GM19397 (cell line): ENCODE results near the gene CPXM2.

ENCODE experiments used
- ATAC-seq: cut with Tn5 transposase; IDR thresholded peaks from one replicate; pipeline ENCODE4 v1.9.1; 2021; ENCODE audit warnings: mild to moderate bottlenecking, moderate library complexity; ENCODE audit not compliant: unreplicated experiment

CPXM2 gene

GRCh38 chr10:123906296-123906695 lies 14.7 kb upstream of the CPXM2 start:
- ATAC-seq, result no peak

GRCh38 chr10:123904834-123905409 lies 13.3 kb upstream of the CPXM2 start:
- ATAC-seq, result no peak

GRCh38 chr10:123903621-123904020 lies 12.0 kb upstream of the CPXM2 start:
- ATAC-seq, result no peak

GRCh38 chr10:123901621-123902020 lies 10.0 kb upstream of the CPXM2 start:
- ATAC-seq, result no peak

- no peak for ATAC-seq
Measured at GRCh38 chr10:123897146-123897545, 5.5 kb upstream of the CPXM2 start.

- ATAC-seq, result no peak
Measured at GRCh38 chr10:123896246-123896927, 4.8 kb upstream of the CPXM2 start.

GRCh38 chr10:123893651-123894050 lies 2.0 kb upstream of the CPXM2 start:
- no peak for ATAC-seq

GRCh38 chr10:123890756-123891143 lies 857 bp downstream of the CPXM2 start:
- ATAC-seq, result no peak

- ATAC-seq, result no peak
Measured at GRCh38 chr10:123890226-123890625, 1.4 kb downstream of the CPXM2 start.

GRCh38 chr10:123889821-123890220 lies 1.8 kb downstream of the CPXM2 start:
- no peak for ATAC-seq

GRCh38 chr10:123888751-123889150 lies 2.9 kb downstream of the CPXM2 start:
- no peak for ATAC-seq

- no peak for ATAC-seq
Measured at GRCh38 chr10:123888256-123888655, 3.4 kb downstream of the CPXM2 start.

GRCh38 chr10:123886292-123886691 lies 5.3 kb downstream of the CPXM2 start:
- ATAC-seq, result no peak

GRCh38 chr10:123885406-123886170 lies 6.0 kb downstream of the CPXM2 start:
- ATAC-seq, result no peak

- ATAC-seq, result no peak
Measured at GRCh38 chr10:123884907-123885381, 6.7 kb downstream of the CPXM2 start.

GRCh38 chr10:123884351-123884906 lies 7.2 kb downstream of the CPXM2 start:
- ATAC-seq, result no peak

- ATAC-seq, result no peak
Measured at GRCh38 chr10:123883673-123884320, 7.8 kb downstream of the CPXM2 start.

- ATAC-seq, result no peak
Measured at GRCh38 chr10:123882681-123883445, 8.7 kb downstream of the CPXM2 start.

- no peak for ATAC-seq
Measured at GRCh38 chr10:123882177-123882576, 9.4 kb downstream of the CPXM2 start.

GRCh38 chr10:123879606-123880257 lies 11.9 kb downstream of the CPXM2 start:
- no peak for ATAC-seq
